Measurements from ENCODE around the gene RAB40A.

- no peak for TF ChIP-seq POLR2A (IDR thresholded peaks at IDR 0.05)
- TF ChIP-seq CTCF (IDR thresholded peaks at IDR 0.05 in 4 of 5, conservative IDR thresholded peaks at IDR 0.05 in 1 of 5), result no peak
Observed at GRCh38 chrX:103518571-103518970, 718 bp downstream of the RAB40A start.

Measured in gastrocnemius medialis (tissue), 4 donors.